Esophagus muscularis mucosa (tissue), 4 donors: Measurements from ENCODE around the gene FKBP8. TPM values are rescaled to one million over a fixed set of nuclear protein-coding genes. Genes with fewer than 3 reads are reported as not detected.

Experiments
- DNase-seq: peaks from one replicate; pipeline ENCODE4 v3.0.0-alpha.2; 2017; ENCODE audit errors: extremely low spot score
- H3K27ac ChIP-seq, 4 donors: fragments of 200-600 bp; sonication (generic); replicated peaks in 1 of 4; 1 replicate in 3 of 4; 2 replicates in 1 of 4; pipeline ENCODE4 v1.5.1; 2016 to 2019; ENCODE audit warnings: mild to moderate bottlenecking in 1 of 4
- H3K27me3 ChIP-seq, 4 donors: fragments of 200-600 bp; sonication (generic); one replicate each; pipeline versions ENCODE4 v1.5.1 to v1.6.0; 2016 to 2019
- H3K36me3 ChIP-seq, 4 donors: fragments of 200-600 bp; sonication (generic); one replicate each; pipeline ENCODE4 v1.5.1; 2016 to 2019
- H3K4me1 ChIP-seq, 4 donors: fragments of 200-600 bp; sonication (generic); one replicate each; pipeline ENCODE4 v1.5.1; 2016 to 2019
- H3K4me3 ChIP-seq, 4 donors: fragments of 200-600 bp; sonication (generic); 1 replicate in 2 of 4; 2 replicates in 2 of 4; pipeline ENCODE4 v1.5.1; 2016 to 2019; ENCODE audit warnings: mild to moderate bottlenecking in 4 of 4, moderate library complexity in 1 of 4
- H3K9me3 ChIP-seq, 4 donors: fragments of 200-600 bp; sonication (generic); 1 replicate in 3 of 4; 2 replicates in 1 of 4; pipeline ENCODE4 v1.5.1; 2016 to 2019
- EP300 ChIP-seq: sonication (generic); formaldehyde crosslinking; IDR thresholded peaks from one replicate; pipeline ENCODE4 v1.6.1; 2017; ENCODE audit warnings: antibody characterized with exemption
- POLR2A ChIP-seq: fragments of 450-650 bp; IDR thresholded peaks from one replicate; pipeline ENCODE4 v1.6.1; 2017; ENCODE audit warnings: antibody characterized with exemption, moderate library complexity, mild to moderate bottlenecking, low read depth
- POLR2AphosphoS5 ChIP-seq, 2 donors: sonication (generic); formaldehyde crosslinking; IDR thresholded peaks; one replicate each; pipeline ENCODE4 v1.6.1; 2017; ENCODE audit warnings: antibody characterized with exemption in 2 of 2
- WGBS: methylation state at CpG from one replicate; pipeline ENCODE4 v1.1.5; 2018; 5-methylcytosine and 5-hydroxymethylcytosine counted together
- intact Hi-C: fragments of 100-400 bp; cut with DNase I; formaldehyde crosslinking; loops from one replicate; pipeline ENCODE4 v1.15.1; 2023
- total RNA-seq, 4 donors: library from RNA; depleted of rRNA; stranded (reverse); fragments of >200 nt; gene quantifications; one replicate each; pipeline versions ENCODE4 v1.1.0 to v1.2.1, GENCODE V29; 2016
- TF ChIP-seq, protein P1 (sequence below), 3 experiments: fragments of 200-600 bp in 2 of 3; fragments of 450-650 bp in 1 of 3; sonication (generic) in 2 of 3; IDR thresholded peaks; one replicate each; pipeline ENCODE4 v1.5.1; 2017 to 2019; ENCODE audit warnings: antibody characterized with exemption in 3 of 3, mild to moderate bottlenecking in 2 of 3, moderate library complexity in 1 of 3

Gene FKBP8
- total RNA-seq, 4 donors from 2014 or later: 420 to 568 (median 430) TPM

DNA sequence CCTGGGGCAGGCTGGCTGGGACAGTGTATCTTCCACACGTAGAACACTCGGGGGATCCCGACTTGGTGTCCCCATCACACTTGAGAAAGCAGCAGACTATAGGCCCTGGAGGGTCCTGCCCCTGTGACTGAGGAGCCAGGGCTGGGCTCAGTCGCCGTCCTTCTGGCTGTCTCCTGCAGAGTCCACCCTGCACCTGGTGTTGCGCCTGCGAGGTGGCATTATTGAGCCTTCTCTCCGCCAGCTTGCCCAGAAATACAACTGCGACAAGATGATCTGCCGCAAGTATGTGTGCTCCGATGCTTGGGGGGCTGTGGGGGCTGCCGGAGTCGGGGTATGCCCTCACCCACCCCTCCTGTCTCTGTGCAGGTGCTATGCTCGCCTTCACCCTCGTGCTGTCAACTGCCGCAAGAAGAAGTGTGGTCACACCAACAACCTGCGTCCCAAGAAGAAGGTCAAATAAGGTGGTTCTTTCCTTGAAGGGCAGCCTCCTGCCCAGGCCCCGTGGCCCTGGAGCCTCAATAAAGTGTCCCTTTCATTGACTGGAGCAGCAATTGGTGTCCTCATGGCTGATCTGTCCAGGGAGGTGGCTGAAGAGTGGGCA lies 31.4 kb upstream of the FKBP8 start:
- TF ChIP-seq, protein P1, sequence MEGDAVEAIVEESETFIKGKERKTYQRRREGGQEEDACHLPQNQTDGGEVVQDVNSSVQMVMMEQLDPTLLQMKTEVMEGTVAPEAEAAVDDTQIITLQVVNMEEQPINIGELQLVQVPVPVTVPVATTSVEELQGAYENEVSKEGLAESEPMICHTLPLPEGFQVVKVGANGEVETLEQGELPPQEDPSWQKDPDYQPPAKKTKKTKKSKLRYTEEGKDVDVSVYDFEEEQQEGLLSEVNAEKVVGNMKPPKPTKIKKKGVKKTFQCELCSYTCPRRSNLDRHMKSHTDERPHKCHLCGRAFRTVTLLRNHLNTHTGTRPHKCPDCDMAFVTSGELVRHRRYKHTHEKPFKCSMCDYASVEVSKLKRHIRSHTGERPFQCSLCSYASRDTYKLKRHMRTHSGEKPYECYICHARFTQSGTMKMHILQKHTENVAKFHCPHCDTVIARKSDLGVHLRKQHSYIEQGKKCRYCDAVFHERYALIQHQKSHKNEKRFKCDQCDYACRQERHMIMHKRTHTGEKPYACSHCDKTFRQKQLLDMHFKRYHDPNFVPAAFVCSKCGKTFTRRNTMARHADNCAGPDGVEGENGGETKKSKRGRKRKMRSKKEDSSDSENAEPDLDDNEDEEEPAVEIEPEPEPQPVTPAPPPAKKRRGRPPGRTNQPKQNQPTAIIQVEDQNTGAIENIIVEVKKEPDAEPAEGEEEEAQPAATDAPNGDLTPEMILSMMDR (IDR thresholded peaks at IDR 0.05): no peak
- no peak for TF ChIP-seq EP300
- TF ChIP-seq POLR2A: no peak
- no peak for TF ChIP-seq POLR2AphosphoS5 (IDR thresholded peaks at IDR 0.05)
- H3K4me3 ChIP-seq: no peak overlapping the region

DNA sequence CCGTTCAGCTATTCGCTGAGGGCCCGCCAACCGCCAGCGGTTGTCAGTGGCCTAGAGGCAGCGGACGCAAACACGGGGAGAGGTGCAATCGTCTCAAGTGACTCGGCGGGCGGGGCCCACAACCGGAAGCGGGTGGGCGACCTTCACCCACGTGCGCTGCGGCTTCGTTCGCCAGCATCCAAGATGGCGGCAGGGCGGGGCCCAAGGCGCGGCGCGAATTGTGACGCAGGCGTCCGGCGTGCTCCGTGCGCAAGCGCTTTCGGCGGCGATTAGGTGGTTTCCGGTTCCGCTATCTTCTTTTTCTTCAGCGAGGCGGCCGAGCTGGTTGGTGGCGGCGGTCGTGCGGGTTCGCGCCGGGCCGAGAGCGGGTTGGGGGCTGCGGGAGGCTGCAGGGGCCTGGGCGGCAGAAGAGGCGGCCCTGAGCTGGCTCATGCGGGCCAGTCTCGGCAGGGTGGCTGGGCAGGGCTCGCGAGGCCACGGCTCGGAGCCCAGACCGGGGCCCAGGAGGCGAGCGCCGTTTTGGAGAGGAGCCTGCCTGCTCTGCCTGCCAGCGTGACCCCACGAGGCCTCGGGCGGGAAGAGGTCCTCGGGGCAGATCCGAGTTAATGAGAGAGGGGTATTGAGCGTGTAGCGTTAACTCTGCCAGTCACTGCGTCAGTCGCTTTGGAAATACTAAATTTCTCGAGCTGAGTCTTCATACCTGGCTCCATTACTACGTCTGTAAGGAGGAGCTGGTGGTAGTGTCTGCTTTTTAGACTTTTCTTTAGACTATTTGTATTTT lies 28.4 kb upstream of the FKBP8 start, which contains the start of gene UBA52:
UBA52 (plus strand) TSS at position 294 of the 781 bp plus-strand sequence. CDS start 1,444 bp downstream, outside the sequence.
- Histone ChIP-seq H3K4me3 (peak within 1 kb of the TSS; percentile 76 to 96 (median 92)), H3K27me3 (no peaks in the 10 kb centered on the region), H3K9me3 (no peaks in the 10 kb centered on the region), H3K4me1 (peaks cover 22 to 26% (median 24%) of the 10 kb centered on the region in 4 donors), H3K27ac (peak within 1 kb of the TSS; percentile 92 to 97 (median 94)), H3K36me3 (peaks cover 60 to 67% (median 62%) of the 10 kb centered on the region in 4 donors)
- TF ChIP-seq, protein P1 (IDR thresholded peaks at IDR 0.05): peak in 1 of 3 experiments; percentile 21
- TF ChIP-seq POLR2AphosphoS5 (IDR thresholded peaks at IDR 0.05) (peak; percentile 97 to 99), EP300 (no peak), POLR2A (peak; percentile 87)
- intact Hi-C loops: no loop called here
- DNase-seq: peak; percentile 100
- under 1% methylated on average over 65 of the region's 75 CpGs for WGBS

More for the DNA sequence above, 31.4 kb upstream of the FKBP8 start:
- intact Hi-C loops: no loop called here
- Histone ChIP-seq H3K4me1 (peaks cover 22 to 26% (median 24%) of the 10 kb centered on the region in 4 donors), H3K36me3 (peaks cover 35 to 56% (median 45%) of the 10 kb centered on the region in 4 donors), H3K27ac (no peak overlapping the region), H3K9me3 (no peaks in the 10 kb centered on the region), H3K27me3 (no peaks in the 10 kb centered on the region)
- DNase-seq: no peak
- WGBS: 88% methylated on average over 11 of the region's 18 CpGs

- WGBS: 84% methylated on average over 4 of the region's 15 CpGs
- no peak overlapping the region for H3K4me3 ChIP-seq
- intact Hi-C loops: loop anchor here (5.0 kb wide), 1 partner anchor 96 kb away; no protein-coding TSS in a partner anchor
- no peak for TF ChIP-seq POLR2A
- TF ChIP-seq EP300: no peak
- TF ChIP-seq, protein P1 (IDR thresholded peaks at IDR 0.05): no peak
- no peak for TF ChIP-seq POLR2AphosphoS5 (IDR thresholded peaks at IDR 0.05)
- H3K36me3 ChIP-seq: peaks cover 60 to 67% (median 63%) of the 10 kb centered on the region in 4 donors
- H3K27ac ChIP-seq: no peak overlapping the region
- H3K9me3 ChIP-seq: no peaks in the 10 kb centered on the region
- DNase-seq: no peak
- H3K4me1 ChIP-seq: peaks cover 16 to 20% (median 19%) of the 10 kb centered on the region in 4 donors
- no peaks in the 10 kb centered on the region for H3K27me3 ChIP-seq
Observed at GRCh38 chr19:18568367-18568766, 25.0 kb upstream of the FKBP8 start.

- TF ChIP-seq POLR2AphosphoS5 (IDR thresholded peaks at IDR 0.05) (no peak), EP300 (no peak), POLR2A (no peak)
- TF ChIP-seq, protein P1 (IDR thresholded peaks at IDR 0.05): no peak
- 83% methylated on average over 2 of the region's 8 CpGs for WGBS
- DNase-seq: no peak
- no peaks in the 10 kb centered on the region for H3K9me3 ChIP-seq
- intact Hi-C loops: loop anchor here (5.0 kb wide), 1 partner anchor 95 kb away; no protein-coding TSS in a partner anchor
- H3K4me1 ChIP-seq: peaks cover 6 to 9% (median 7%) of the 10 kb centered on the region in 4 donors
- H3K27ac ChIP-seq: no peak overlapping the region
- H3K4me3 ChIP-seq: no peak overlapping the region
- H3K27me3 ChIP-seq: no peaks in the 10 kb centered on the region
- peaks cover 67 to 79% (median 74%) of the 10 kb centered on the region in 4 donors for H3K36me3 ChIP-seq
Observed at GRCh38 chr19:18566953-18567352, 23.6 kb upstream of the FKBP8 start.
